K562 (cell line): ENCODE results near the gene NHSL2. TPM values are rescaled to one million over a fixed set of nuclear protein-coding genes. Genes with fewer than 3 reads are reported as not detected.

Experiments
- ATAC-seq: fragments of 200-7000 bp; cut with Tn5 transposase; 3 replicates; pipeline ENCODE4 v1.9.1; 2020; ENCODE audit warnings: moderate library complexity
- BruUV-seq: library from RNA; stranded (reverse); fragments of 400-500 nt; replicated peaks from 2 replicates; lab custom pipeline; 2021; lab: Mats Ljungman, UMichigan
- CTCF ChIA-PET: fragments of 300-600 bp; formaldehyde crosslinking; extraction: SDS; loops from one replicate; lab custom pipeline; 2021; ENCODE audit warnings: low intra/inter-chr PET ratio; lab: Yijun Ruan, JAX
- POLR2A ChIA-PET: fragments of 300-600, 350-650 bp; sonication (Branson Sonifier 250); formaldehyde crosslinking; extraction: SDS; loops from one replicate; lab custom pipeline; 2021; ENCODE audit warnings: antibody characterized with exemption, inconsistent platforms; lab: Yijun Ruan, JAX
- DNase-seq, 4 experiments: peaks; one replicate each; pipeline versions ENCODE4 v3.0.0 to v3.0.0-alpha.2; 2011 to 2018; ENCODE audit warnings: low spot score in 3 of 4, mixed read lengths in 3 of 4; ENCODE audit errors: extremely low read depth in 1 of 4
- FAIRE-seq: peaks from 2 replicates; lab custom pipeline; 2011; peaks lifted over from hg19 to GRCh38; lab: Jason Lieb, UNC
- H2AFZ ChIP-seq: 2 replicates; pipeline ENCODE4 v1.6.0; 2011; ENCODE audit warnings: low read depth, low read length, control low read depth, inconsistent platforms
- H3K27ac ChIP-seq: fragments of 200-600 bp; 3 replicates; pipeline ENCODE4 v1.8.0; 2011; ENCODE audit warnings: low read depth, mild to moderate bottlenecking, control low read depth, inconsistent platforms, low read length, moderate library complexity, mixed read lengths; ENCODE audit errors: extremely low read depth
- H3K27me3 ChIP-seq, 2 experiments: fragments of 300-600 bp in 1 of 2; 2 replicates in 1 of 2; 3 replicates in 1 of 2; pipeline versions ENCODE4 v1.6.0 to v1.8.0; 2011; ENCODE audit warnings: inconsistent platforms in 2 of 2, low read length in 2 of 2, mild to moderate bottlenecking in 1 of 2, mixed read lengths in 1 of 2, moderate library complexity in 1 of 2; ENCODE audit not compliant: control insufficient read depth in 2 of 2, insufficient read depth in 2 of 2
- H3K36me3 ChIP-seq: fragments of 300-600 bp; 3 replicates; pipeline ENCODE4 v1.8.0; 2011; ENCODE audit warnings: mild to moderate bottlenecking, low read length, inconsistent platforms; ENCODE audit not compliant: control insufficient read depth, insufficient read depth
- H3K4me1 ChIP-seq, 2 experiments: fragments of 200-600 bp in 1 of 2; replicated peaks in 1 of 2; 2 replicates in 1 of 2; 3 replicates in 1 of 2; pipeline versions ENCODE4 v1.5.1 to v1.8.0; 2011; ENCODE audit warnings: inconsistent platforms in 2 of 2, low read length in 2 of 2, mild to moderate bottlenecking in 1 of 2, mixed read lengths in 1 of 2, moderate library complexity in 1 of 2; ENCODE audit not compliant: control insufficient read depth in 2 of 2, insufficient read depth in 2 of 2
- H3K4me2 ChIP-seq: 2 replicates; pipeline ENCODE4 v1.6.1; 2011; ENCODE audit warnings: low read length, control low read depth, inconsistent platforms, mixed read lengths; ENCODE audit not compliant: insufficient read depth
- H3K4me3 ChIP-seq: fragments of 200-600 bp; sonication (generic), shearing (Covaris generic); 2 replicates; pipeline ENCODE4 v1.5.1; 2016; ENCODE audit warnings: control low read depth, inconsistent platforms
- H3K79me2 ChIP-seq: fragments of 200-600 bp; 3 replicates; pipeline ENCODE4 v1.8.0; 2011; ENCODE audit warnings: low read length, inconsistent platforms; ENCODE audit not compliant: control insufficient read depth, insufficient read depth
- H3K9ac ChIP-seq, 2 experiments: 2 replicates each; pipeline versions ENCODE4 v1.6.0 to v1.6.1; 2011; ENCODE audit warnings: low read depth in 2 of 2, low read length in 2 of 2, control low read depth in 1 of 2, inconsistent platforms in 1 of 2, mild to moderate bottlenecking in 1 of 2, mixed read lengths in 1 of 2; ENCODE audit not compliant: insufficient read depth in 1 of 2
- H3K9me1 ChIP-seq: one replicate; pipeline ENCODE4 v1.6.0; 2011; ENCODE audit warnings: inconsistent platforms, mild to moderate bottlenecking, low read length, moderate library complexity; ENCODE audit not compliant: control insufficient read depth, insufficient read depth
- H3K9me3 ChIP-seq: replicated peaks from 2 replicates; pipeline ENCODE4 v1.5.1; 2011; ENCODE audit warnings: low read depth, low read length, inconsistent platforms; ENCODE audit not compliant: control insufficient read depth, insufficient read depth
- H4K20me1 ChIP-seq: replicated peaks from 2 replicates; pipeline ENCODE4 v1.6.1; 2011; ENCODE audit warnings: low read length, inconsistent platforms, mixed read lengths; ENCODE audit not compliant: control insufficient read depth, insufficient read depth
- BHLHE40 ChIP-seq: IDR thresholded peaks from 2 replicates; pipeline ENCODE4 v1.6.1; 2011; ENCODE audit warnings: low read length, improper control_type of control experiment
- CBX1 ChIP-seq: sonication (generic); IDR thresholded peaks from 2 replicates; pipeline ENCODE4 v1.6.1; 2016; ENCODE audit warnings: antibody characterized with exemption, low read depth, mild to moderate bottlenecking
- CBX5 ChIP-seq: IDR thresholded peaks from 2 replicates; pipeline ENCODE4 v1.6.1; 2014; ENCODE audit warnings: low read depth, borderline replicate concordance
- EZH2 ChIP-seq: IDR thresholded peaks from 2 replicates; pipeline ENCODE4 v1.6.1; 2012; ENCODE audit warnings: low read depth, mild to moderate bottlenecking, inconsistent platforms, low read length, borderline replicate concordance
- GABPB2 ChIP-seq: fragments of 250-450 bp; sonication (Bioruptor Pico); conservative IDR thresholded peaks from 2 replicates; pipeline ENCODE4 v1.5.1; 2021; ENCODE audit warnings: mild to moderate bottlenecking
- GTF2F1 ChIP-seq: IDR thresholded peaks from 2 replicates; pipeline ENCODE4 v1.6.1; 2011; ENCODE audit warnings: low read depth, low read length, improper control_type of control experiment
- HMBOX1 ChIP-seq: sonication (generic); IDR thresholded peaks from 2 replicates; pipeline ENCODE4 v1.6.1; 2016
- MAFG ChIP-seq: fragments of 450-650 bp; conservative IDR thresholded peaks from 2 replicates; pipeline ENCODE4 v1.6.1; 2016; ENCODE audit warnings: missing genetic modification characterization, missing compliant biosample characterization
- NCOA2 ChIP-seq, 2 experiments: fragments of 450-650 bp; IDR thresholded peaks; 2 replicates each; pipeline ENCODE4 v1.6.1; 2018; ENCODE audit warnings: mild to moderate bottlenecking in 2 of 2, moderate library complexity in 1 of 2; ENCODE audit not compliant: partially characterized antibody in 2 of 2
- NR0B1 ChIP-seq: fragments of 450-650 bp; IDR thresholded peaks from one replicate; pipeline ENCODE4 v1.6.1; 2018; ENCODE audit warnings: mild to moderate bottlenecking, moderate library complexity; ENCODE audit not compliant: partially characterized antibody
- NR2C2 ChIP-seq, 2 experiments: fragments of 200-800 bp in 1 of 2; sonication (Bioruptor generic) in 1 of 2; sonication (generic) in 1 of 2; formaldehyde crosslinking in 1 of 2; IDR thresholded peaks; 2 replicates each; pipeline versions ENCODE4 v1.6.1 to v1.8.0; 2016 to 2022; ENCODE audit warnings: mild to moderate bottlenecking in 1 of 2, missing compliant biosample characterization in 1 of 2, missing genetic modification characterization in 1 of 2, missing genetic modification reagents in 1 of 2
- POLR2H ChIP-seq: IDR thresholded peaks from 2 replicates; pipeline ENCODE4 v1.6.1; 2016; ENCODE audit warnings: missing genetic modification characterization, low read depth, mild to moderate bottlenecking, control low read depth, missing compliant biosample characterization, moderate library complexity
- RERE ChIP-seq: sonication (generic); formaldehyde crosslinking; IDR thresholded peaks from 2 replicates; pipeline ENCODE4 v1.8.0; 2023; ENCODE audit warnings: missing genetic modification reagents, mild to moderate bottlenecking, borderline replicate concordance
- ZNF134 ChIP-seq: fragments of 250-450 bp; sonication (Bioruptor Pico); conservative IDR thresholded peaks from 2 replicates; pipeline ENCODE4 v1.4.0; 2020
- ZNF165 ChIP-seq: fragments of 250-450 bp; sonication (Bioruptor Pico); IDR thresholded peaks from 2 replicates; pipeline ENCODE4 v1.4.0; 2020; ENCODE audit warnings: borderline replicate concordance
- ZNF24 ChIP-seq: fragments of 450-650 bp; IDR thresholded peaks from 2 replicates; pipeline ENCODE4 v1.6.1; 2016
- ZNF583 ChIP-seq: fragments of 250-450 bp; sonication (Bioruptor Pico); IDR thresholded peaks from 2 replicates; pipeline ENCODE4 v1.4.0; 2020
- WGBS: fragments of 100-300 bp; shearing (Covaris generic); methylation state at CpG from one replicate; pipeline ENCODE4 v1.1.6; 2016; ENCODE audit warnings: low coverage, mixed read lengths; ENCODE audit not compliant: insufficient coverage; ENCODE audit errors: missing lambda C conversion rate; 5-methylcytosine and 5-hydroxymethylcytosine counted together
- in situ Hi-C: fragments of 300-500 bp; cut with MboI; formaldehyde crosslinking; loops from 4 replicates; pipeline ENCODE4 v1.15.0; 2018; ENCODE audit warnings: inconsistent platforms, mixed read lengths
- intact Hi-C: fragments of 100-400 bp; cut with micrococcal nuclease; formaldehyde crosslinking; loops from 2 replicates; pipeline ENCODE4 v1.14.2; 2022
- polyA plus RNA-seq, 8 experiments: library from polyadenylated mRNA; depleted of rRNA in 4 of 8; stranded (reverse) in 5 of 8; unstranded in 3 of 8; fragments of >200 nt; fragmentation: Nextera tagmentation in 2 of 8; fragmentation: Illumina TruSeq in 1 of 8; extraction: Ambion mirVana in 2 of 8; extraction: Trizol in 1 of 8; gene quantifications; 2 replicates each; pipeline versions ENCODE4 v1.2.1 to v1.2.3, GENCODE V29; 2011 to 2014; ENCODE audit warnings: inconsistent platforms in 1 of 8, missing spikeins in 1 of 8
- total RNA-seq, 7 experiments: library from RNA; depleted of rRNA in 6 of 7; stranded (reverse); fragments of >200 nt in 6 of 7; fragmentation: Illumina TruSeq in 2 of 7; extraction: Trizol in 2 of 7; gene quantifications; 2 replicates each; pipeline versions ENCODE4 v1.2.1 to v1.2.3, GENCODE V29; 2011 to 2021; ENCODE audit warnings: low replicate concordance in 1 of 7

Gene NHSL2
- total and polyA plus RNA-seq, 9 of the 15 experiments (the other 6 are each of a cell fraction or from before 2014, with no cell fraction given) = 0.02 TPM; not detected in 8

GRCh38 chrX:72113461-72113860 lies 202.8 kb downstream of the NHSL2 start:
- Histone ChIP-seq H3K79me2 (no peaks in the 10 kb centered on the region), H3K4me2 (no peak overlapping the region), H4K20me1 (no peaks in the 10 kb centered on the region), H3K4me1 (no peaks in the 10 kb centered on the region), H3K9me1 (no peaks in the 10 kb centered on the region), H3K36me3 (no peaks in the 10 kb centered on the region), H3K9me3 (no peaks in the 10 kb centered on the region; the same call in 1 of the 2 replicates), H2AFZ (no peak overlapping the region), H3K9ac (no peak overlapping the region), H3K27me3 (peaks cover 0 to 41% of the 10 kb centered on the region in 2 experiments; a peak in 2 of 5 replicates), H3K27ac (no peak overlapping the region), H3K4me3 (no peak overlapping the region)
- in situ Hi-C loops (no loop called here), intact Hi-C loops (no loop called here)
- POLR2A ChIA-PET = no interaction called here
- ATAC-seq (no peak), FAIRE-seq (no peak), DNase-seq (no peak)
- CTCF ChIA-PET = no interaction called here
- 6% methylated on average over 4 of the region's 6 CpGs for WGBS
- TF ChIP-seq BHLHE40 = no peak
- no peak for TF ChIP-seq ZNF165 (CRISPR knock-in tag)
- TF ChIP-seq RERE = no peak
- no peak for TF ChIP-seq GTF2F1
- no peak for TF ChIP-seq NR2C2 (CRISPR knock-in tag; IDR thresholded peaks at IDR 0.05)
- no peak for TF ChIP-seq NR2C2 (tag; IDR thresholded peaks at IDR 0.05)
- TF ChIP-seq CBX5 = no peak
- TF ChIP-seq HMBOX1 = no peak
- no peak for TF ChIP-seq NR0B1
- no peak for TF ChIP-seq ZNF583 (CRISPR knock-in tag)
- TF ChIP-seq GABPB2 (CRISPR knock-in tag) = no peak
- TF ChIP-seq NCOA2 (IDR thresholded peaks at IDR 0.05; ENCODE audit: partially characterized antibody in 2 of 2) = no peak
- no peak for TF ChIP-seq ZNF134 (CRISPR knock-in tag)
- TF ChIP-seq ZNF24 = no peak
- TF ChIP-seq EZH2 = no peak
- no peak for TF ChIP-seq CBX1
- TF ChIP-seq POLR2H (tag) = no peak
- no peak for TF ChIP-seq MAFG (tag)
- BruUV-seq = no TSS peak
